Measurements from ENCODE around the gene LAMA2. TPM values are rescaled to one million over a fixed set of nuclear protein-coding genes. Genes with fewer than 3 reads are reported as not detected.
A peak's percentile ranks its signal among the peaks of the same experiment; 100 is the strongest.

The LAMA2 gene
- total and polyA plus RNA-seq, 4 donors: 5.2 to 105 (median 45.9) TPM

DNA sequence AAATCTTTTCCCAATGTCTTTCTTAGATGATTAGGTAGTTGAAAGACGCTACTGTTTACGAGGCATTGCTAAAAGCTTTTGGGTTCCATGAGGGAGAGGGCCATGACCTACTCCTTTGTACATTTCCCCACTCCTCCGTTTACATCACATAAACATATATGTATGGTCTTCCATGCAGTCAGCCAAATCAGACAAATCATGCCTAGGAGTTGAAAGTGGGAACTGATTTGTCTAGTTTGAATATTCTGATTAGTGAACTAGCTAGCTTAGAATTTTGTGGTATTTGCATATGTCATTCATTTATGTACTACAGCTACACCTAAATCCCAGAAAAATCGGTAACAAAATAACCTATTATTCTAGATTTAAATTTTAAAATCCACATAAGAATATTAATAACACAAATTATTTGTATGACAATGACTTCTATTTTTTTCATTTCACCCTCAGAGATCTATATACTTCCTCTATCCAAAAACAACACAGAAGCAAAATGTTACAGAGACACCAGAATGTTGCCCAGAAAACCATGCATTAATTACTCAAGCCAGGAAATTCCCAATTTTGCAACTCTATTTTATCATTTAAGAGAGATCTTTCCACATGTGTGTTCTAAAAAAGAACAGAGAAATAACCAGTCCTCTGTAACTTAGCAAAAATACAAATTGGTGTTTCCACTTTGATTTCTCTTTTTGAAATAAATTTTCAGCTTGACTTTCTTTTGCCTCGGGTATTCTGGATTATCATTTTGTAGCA is 231.9 kb downstream of the LAMA2 start:
- ATAC-seq (ENCODE audit: insufficient read depth, low FRiP score): no peak
- TF ChIP-seq, protein P1, sequence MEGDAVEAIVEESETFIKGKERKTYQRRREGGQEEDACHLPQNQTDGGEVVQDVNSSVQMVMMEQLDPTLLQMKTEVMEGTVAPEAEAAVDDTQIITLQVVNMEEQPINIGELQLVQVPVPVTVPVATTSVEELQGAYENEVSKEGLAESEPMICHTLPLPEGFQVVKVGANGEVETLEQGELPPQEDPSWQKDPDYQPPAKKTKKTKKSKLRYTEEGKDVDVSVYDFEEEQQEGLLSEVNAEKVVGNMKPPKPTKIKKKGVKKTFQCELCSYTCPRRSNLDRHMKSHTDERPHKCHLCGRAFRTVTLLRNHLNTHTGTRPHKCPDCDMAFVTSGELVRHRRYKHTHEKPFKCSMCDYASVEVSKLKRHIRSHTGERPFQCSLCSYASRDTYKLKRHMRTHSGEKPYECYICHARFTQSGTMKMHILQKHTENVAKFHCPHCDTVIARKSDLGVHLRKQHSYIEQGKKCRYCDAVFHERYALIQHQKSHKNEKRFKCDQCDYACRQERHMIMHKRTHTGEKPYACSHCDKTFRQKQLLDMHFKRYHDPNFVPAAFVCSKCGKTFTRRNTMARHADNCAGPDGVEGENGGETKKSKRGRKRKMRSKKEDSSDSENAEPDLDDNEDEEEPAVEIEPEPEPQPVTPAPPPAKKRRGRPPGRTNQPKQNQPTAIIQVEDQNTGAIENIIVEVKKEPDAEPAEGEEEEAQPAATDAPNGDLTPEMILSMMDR (IDR thresholded peaks at IDR 0.05; ENCODE audit: control extremely low read depth, extremely low read depth): no peak
- Histone ChIP-seq H3K9ac (ENCODE audit: insufficient read depth in 1 of 2, low read length in 2 of 2) (peak overlapping the region in 1 of 2 donors; percentile 9), H3K27ac (ENCODE audit: low read depth in 1 of 2, low read length in 1 of 2) (no peak overlapping the region), H3K36me3 (ENCODE audit: control insufficient read depth in 4 of 4, insufficient read depth in 4 of 4, low read length in 4 of 4) (no peaks in the 10 kb centered on the region), H3K27me3 (ENCODE audit: control insufficient read depth in 3 of 3, insufficient read depth in 3 of 3, low read length in 2 of 3) (no peaks in the 10 kb centered on the region), H3K4me1 (ENCODE audit: control insufficient read depth in 5 of 5, insufficient read depth in 5 of 5, low read length in 5 of 5) (peaks cover 0 to 49% (median 9%) of the 10 kb centered on the region in 5 donors), H3K4me3 (no peak overlapping the region), H3K9me3 (ENCODE audit: control insufficient read depth in 4 of 4, insufficient read depth in 3 of 4, low read length in 3 of 4) (no peaks in the 10 kb centered on the region)
- 87 to 89% methylated on average over 5 of the region's 5 CpGs for WGBS, 2 donors
- no peak for DNase-seq

DNA sequence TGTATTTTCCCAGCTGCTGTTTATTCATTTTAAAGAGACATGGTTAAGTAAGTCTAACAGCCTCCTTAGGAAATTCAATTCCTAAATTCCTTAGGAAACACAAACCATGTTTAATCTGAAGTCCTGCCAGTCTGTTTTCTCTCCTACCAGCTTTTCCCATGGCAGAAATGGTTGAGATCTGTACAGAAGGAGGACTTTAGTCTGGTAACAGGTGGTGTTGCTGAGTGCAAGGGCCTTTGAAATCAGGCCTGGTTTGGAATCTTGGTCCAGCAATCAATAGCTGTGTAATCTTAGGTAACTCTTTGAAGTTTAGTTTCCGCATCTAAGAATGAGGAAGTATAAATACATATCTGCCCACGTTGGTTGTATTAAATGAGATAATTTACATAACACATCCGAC is 232.5 kb downstream of the LAMA2 start:
- DNase-seq (no peak), ATAC-seq (ENCODE audit: insufficient read depth, low FRiP score) (no peak)
- Histone ChIP-seq H3K27me3 (ENCODE audit: control insufficient read depth in 3 of 3, insufficient read depth in 3 of 3, low read length in 2 of 3) (no peaks in the 10 kb centered on the region), H3K9ac (ENCODE audit: insufficient read depth in 1 of 2, low read length in 2 of 2) (no peak overlapping the region), H3K36me3 (ENCODE audit: control insufficient read depth in 4 of 4, insufficient read depth in 4 of 4, low read length in 4 of 4) (no peaks in the 10 kb centered on the region), H3K27ac (ENCODE audit: low read depth in 1 of 2, low read length in 1 of 2) (no peak overlapping the region), H3K4me3 (no peak overlapping the region), H3K4me1 (ENCODE audit: control insufficient read depth in 5 of 5, insufficient read depth in 5 of 5, low read length in 5 of 5) (peaks cover 0 to 46% (median 7%) of the 10 kb centered on the region in 5 donors), H3K9me3 (ENCODE audit: control insufficient read depth in 4 of 4, insufficient read depth in 3 of 4, low read length in 3 of 4) (no peaks in the 10 kb centered on the region)
- 57% methylated on average over 3 of the region's 3 CpGs for WGBS, 2 donors
- TF ChIP-seq, protein P1 (IDR thresholded peaks at IDR 0.05; ENCODE audit: control extremely low read depth, extremely low read depth): no peak

DNA sequence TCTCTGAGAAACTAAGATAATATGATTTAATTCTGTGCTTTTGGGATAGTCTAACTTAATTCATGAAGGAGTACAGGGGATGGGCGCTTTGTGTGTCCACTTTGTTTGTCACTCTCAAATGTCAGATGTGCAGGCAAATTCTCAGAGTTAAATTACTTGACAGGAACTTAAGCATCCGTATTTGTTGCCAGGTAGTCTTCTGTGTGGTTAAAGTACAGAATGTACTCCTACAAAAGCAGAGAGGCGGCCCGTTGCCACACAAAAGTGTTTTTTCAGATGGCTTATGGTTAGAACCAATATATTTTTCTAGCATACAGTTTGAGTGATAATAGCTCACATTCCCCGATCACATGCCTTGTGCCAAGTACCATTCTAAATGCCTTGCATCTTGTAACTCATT is 234.4 kb downstream of the LAMA2 start:
- no peak overlapping the region for H3K9ac ChIP-seq (ENCODE audit: insufficient read depth in 1 of 2, low read length in 2 of 2)
- peaks cover 0 to 29% (median 3%) of the 10 kb centered on the region in 5 donors for H3K4me1 ChIP-seq (ENCODE audit: control insufficient read depth in 5 of 5, insufficient read depth in 5 of 5, low read length in 5 of 5)
- H3K4me3 ChIP-seq: no peak overlapping the region
- WGBS, 2 donors: 67 to 79% methylated on average over 5 of the region's 5 CpGs
- no peak overlapping the region for H3K27ac ChIP-seq (ENCODE audit: low read depth in 1 of 2, low read length in 1 of 2)
- no peak for DNase-seq
- H3K36me3 ChIP-seq (ENCODE audit: control insufficient read depth in 4 of 4, insufficient read depth in 4 of 4, low read length in 4 of 4): no peaks in the 10 kb centered on the region
- no peaks in the 10 kb centered on the region for H3K9me3 ChIP-seq (ENCODE audit: control insufficient read depth in 4 of 4, insufficient read depth in 3 of 4, low read length in 3 of 4)
- ATAC-seq (ENCODE audit: insufficient read depth, low FRiP score): no peak
- H3K27me3 ChIP-seq (ENCODE audit: control insufficient read depth in 3 of 3, insufficient read depth in 3 of 3, low read length in 2 of 3): no peaks in the 10 kb centered on the region
- TF ChIP-seq, protein P1 (IDR thresholded peaks at IDR 0.05; ENCODE audit: control extremely low read depth, extremely low read depth): no peak
